ENCODE measurements around the gene LIMCH1.

Gene LIMCH1

DNA sequence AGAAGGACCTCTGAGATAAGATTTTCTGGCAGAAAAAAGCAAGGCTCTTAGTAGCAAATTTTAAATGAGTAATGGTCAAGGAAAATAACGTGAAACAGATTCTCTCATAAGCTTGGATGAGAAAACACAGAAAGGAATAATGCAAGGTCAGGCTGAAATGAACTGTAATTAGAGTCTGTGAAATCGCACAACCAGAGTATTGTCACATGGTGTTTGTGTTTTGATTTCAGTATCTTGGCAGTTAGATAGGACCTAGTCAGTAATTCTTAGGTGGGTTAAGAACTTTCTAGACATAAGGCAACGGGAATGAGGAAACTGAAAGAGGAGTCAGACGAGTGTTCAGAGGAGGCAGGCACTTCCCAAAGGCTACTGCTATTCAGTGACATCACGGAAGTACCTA, 34.6 kb downstream of the LIMCH1 start:
- DNase-seq, result no peak

DNA sequence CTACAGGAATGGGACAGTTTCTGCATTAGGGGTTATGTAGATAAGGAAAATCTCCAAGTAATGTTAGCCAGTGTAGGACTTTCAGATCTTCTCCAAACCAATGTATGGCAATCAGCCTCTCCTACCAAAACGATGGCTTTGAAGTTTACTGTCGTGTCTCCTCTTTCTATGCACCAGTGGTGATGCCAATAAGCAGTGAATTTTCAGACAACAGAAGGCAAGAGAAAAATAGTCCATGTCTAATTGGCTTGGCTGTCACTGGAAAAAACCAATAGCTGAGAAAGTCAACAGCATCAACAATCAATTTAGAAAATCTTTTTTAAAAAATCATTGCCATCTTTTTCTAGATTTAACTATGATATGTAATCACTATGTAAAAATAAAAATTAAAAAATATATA, 35.0 kb downstream of the LIMCH1 start:
- no peak for DNase-seq

- DNase-seq, result no peak
These were observed 35.6 kb downstream of the LIMCH1 start for GRCh38 chr4:41573502-41574001.

DNA sequence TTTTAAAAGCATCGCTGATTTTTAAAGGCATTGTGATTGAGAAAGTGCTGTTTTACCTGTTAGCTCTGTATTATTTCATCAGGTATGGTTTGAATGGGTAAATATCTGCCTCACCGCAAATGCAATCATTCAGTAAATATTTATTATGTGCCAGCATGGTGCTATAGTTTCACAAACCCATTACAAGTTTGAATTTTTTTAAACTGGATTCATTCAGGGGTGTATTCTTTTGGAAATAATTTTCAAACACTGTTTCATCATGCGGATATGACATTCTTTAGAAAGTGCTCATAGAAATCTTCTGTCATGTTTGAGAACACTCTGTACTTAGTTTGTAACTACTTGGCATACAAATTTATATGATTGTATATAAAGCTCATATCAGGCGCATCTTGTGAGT, 37.2 kb downstream of the LIMCH1 start:
- DNase-seq, result no peak

DNA sequence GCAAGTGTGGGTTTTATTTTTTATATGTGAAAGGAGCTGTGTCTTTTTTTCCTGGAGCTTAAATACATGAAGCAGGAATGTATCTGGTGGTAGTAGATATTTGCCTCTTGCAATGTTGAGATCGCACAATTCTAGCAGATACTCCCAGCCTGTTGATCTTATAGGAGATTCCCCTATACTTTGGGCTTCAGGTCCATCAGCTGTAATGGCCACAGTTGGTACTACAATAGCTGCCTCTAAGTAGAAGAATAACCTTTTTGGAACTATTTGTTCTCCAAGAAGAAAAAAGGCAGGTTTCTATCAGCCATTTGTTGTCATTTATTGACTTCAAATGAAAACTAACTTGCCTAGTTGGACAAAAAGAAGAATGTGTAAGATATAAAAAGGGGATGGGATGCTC, 37.7 kb downstream of the LIMCH1 start:
- no peak for DNase-seq

- no peak for DNase-seq
These were observed 41.1 kb downstream of the LIMCH1 start for GRCh38 chr4:41579043-41579442.

- no peak for DNase-seq
These were observed 41.6 kb downstream of the LIMCH1 start for GRCh38 chr4:41579526-41579925.

GRCh38 chr4:41580007-41580406, 42.0 kb downstream of the LIMCH1 start:
- DNase-seq, result no peak

GRCh38 chr4:41586675-41587225, 48.8 kb downstream of the LIMCH1 start:
- no peak for DNase-seq

- DNase-seq, result no peak
These were observed 49.3 kb downstream of the LIMCH1 start for GRCh38 chr4:41587286-41587685.

GRCh38 chr4:41590591-41590990, 52.6 kb downstream of the LIMCH1 start:
- DNase-seq, result no peak

- DNase-seq, result no peak
These were observed 56.5 kb downstream of the LIMCH1 start for GRCh38 chr4:41594432-41594831.

DNA sequence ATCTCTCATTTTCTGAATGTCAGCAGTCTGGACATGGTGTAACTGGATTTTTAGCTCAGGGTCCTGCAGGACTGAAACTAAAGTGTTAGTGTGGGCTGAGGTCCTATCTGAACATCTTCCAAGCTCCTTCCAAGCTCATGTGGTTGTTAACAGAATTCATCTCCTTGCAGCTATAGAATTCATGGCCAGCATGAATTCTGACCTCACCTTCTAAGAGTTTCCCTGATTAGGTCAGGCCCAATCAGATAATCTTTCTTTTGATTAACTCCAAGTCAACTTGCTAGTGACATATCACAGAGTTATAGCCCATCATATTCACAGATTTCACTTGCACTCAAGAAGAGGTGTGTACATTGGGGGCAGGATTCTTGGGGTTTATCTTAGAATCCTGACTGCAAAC, 59.5 kb downstream of the LIMCH1 start:
- DNase-seq, result no peak

DNA sequence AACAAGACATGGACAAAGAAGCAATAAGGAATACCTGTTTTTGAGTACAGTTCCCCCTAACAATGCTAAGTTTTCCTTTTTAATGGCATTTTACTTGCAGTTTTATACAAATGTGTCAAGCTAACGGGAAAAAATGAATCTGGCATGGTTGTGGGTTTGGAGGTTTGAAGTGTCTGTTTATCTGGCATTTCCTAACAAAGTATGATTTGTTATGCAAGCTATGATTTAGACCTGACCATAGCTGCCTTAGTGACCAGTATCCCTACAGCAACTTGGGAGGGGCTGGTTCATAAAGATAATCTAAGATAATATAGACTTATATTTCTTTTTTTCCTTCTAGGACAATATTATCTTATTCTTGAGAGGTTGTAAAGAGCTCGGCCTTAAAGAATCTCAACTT, 60.6 kb downstream of the LIMCH1 start:
- DNase-seq, result no peak

DNA sequence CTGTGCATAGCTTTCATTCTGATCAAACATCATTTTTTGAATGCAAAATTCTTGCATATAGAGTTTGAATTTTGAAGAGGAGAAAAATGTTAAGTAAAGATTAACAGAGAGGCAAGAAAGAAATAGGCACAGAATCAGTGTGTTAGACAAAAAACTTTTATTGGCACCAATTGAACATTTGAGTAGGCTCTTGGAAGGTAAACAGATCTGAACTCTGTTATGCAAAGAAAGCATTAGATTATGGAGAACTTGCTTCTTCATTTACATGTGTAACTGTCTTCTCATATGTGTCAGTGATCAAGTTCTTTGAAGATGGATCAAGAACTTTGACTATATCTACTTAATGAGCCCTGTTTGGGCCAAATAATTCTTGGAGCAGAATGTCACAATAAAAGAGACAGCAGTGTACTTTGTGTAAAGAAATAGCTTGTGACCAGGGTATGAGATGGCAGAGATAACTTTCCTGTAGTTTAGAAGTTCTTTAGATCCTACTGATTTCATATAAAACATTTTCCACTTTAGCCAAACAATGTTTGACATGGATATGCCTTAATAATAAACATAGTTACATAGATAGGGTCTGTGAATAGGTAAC, 61.3 kb downstream of the LIMCH1 start:
- DNase-seq, result no peak

DNA sequence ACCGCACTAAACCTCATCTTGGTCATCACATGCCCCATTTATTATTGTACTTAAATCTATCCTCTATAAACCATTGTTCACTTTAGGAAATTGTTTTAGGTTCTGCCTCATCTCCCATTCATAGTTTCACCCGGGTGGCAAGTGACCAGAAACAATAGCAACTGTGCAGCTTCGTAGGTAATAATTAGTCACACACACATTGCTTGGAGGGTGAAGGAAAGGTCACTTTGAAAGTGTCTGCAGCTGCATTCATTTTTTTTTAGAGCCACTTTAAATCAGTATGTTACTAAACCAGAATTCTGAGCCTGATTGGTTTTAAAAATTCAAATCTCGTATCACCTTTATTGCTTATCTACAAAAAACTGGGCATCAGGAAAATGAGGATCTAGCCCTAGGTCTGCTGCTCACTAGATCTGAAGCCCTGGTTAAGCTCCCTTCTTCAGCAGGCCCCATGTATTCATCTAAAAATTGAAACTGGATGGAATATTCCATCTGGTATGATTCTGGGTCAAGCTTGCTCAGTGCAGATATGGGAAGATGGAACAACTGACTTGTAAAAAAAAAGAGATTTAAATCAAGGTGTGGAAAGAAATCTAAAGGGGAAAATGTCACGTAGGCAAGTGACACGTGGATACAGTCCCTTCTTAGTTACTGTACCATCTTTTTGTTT, 62.4 kb downstream of the LIMCH1 start:
- no peak for DNase-seq

DNA sequence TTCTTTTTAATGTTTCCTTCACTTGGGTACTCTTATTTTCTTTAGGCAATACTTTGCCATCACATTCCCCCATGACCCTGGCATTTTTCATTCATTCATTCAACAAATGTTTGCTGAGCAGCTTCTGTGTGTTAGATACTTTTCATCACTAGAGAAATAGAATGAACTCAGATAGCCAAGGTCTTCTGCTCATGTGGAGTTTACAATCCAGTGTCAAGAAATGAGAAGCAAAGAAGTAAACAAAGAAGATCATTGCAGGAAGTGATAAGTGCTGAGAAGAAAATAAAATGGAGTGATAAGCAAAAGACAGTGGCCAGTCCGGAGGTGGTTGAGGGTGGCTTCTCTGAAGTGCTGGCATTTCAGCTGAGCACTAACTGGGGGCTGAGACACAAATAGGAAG, 63.1 kb downstream of the LIMCH1 start:
- no peak for DNase-seq

DNA sequence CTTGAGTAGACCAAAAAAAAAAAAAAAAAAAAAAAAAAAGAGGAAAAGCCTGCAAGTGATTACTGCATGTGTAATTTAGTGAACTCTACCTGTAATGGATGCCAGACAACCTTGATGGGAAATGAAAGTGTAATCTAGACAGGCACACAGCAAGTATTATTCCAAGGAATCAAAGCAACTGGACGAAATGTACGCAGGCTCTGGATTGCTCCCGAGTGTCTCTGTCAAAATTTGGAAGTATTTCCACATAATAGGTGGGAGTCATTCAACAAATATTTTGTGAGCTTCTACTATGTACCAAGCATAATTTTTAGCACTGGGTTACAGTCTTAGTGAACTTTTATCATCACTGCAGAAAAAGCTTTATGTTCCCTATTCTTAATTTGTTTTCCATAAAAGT, 64.2 kb downstream of the LIMCH1 start:
- DNase-seq, result no peak

GRCh38 chr4:41602886-41603498, 65.0 kb downstream of the LIMCH1 start:
- DNase-seq, result no peak

DNA sequence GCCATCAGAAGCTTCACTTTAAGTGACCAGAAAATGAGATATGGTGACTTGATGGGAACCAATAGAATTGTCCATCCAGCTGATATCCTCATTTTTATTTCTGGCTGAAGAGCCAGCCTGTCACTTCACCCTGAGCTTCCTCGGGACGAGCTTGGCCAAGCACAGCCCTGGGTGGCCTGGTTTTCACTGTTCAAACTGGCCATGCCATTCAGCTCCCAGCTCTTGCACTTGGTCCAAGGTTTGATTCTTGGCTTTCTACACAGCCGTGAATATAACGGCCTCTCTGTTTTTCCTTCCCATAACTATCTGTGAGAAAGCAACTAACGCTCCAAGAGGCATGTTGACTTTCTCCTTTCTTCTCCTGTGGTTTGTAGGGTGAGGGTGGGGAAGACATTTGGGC, 71.9 kb downstream of the LIMCH1 start:
- DNase-seq, result no peak

DNA sequence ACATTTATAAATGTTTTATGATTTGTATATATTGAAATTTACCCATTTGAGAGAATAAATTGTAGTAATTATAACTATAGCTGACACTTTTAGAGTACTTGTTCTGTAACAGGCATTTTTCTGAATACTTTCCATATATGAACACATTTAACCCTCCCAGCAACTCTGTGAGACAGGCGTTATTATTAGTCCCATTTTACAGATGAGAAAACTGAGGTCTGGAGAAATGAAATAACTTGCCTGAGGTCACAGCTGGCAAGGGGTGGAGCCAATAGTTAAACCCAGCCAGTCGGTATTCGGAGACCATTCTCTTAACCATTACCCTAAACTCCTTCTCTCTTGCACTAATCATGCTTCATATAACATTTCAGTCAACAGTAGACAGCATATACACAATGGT, 72.5 kb downstream of the LIMCH1 start:
- no peak for DNase-seq

DNA sequence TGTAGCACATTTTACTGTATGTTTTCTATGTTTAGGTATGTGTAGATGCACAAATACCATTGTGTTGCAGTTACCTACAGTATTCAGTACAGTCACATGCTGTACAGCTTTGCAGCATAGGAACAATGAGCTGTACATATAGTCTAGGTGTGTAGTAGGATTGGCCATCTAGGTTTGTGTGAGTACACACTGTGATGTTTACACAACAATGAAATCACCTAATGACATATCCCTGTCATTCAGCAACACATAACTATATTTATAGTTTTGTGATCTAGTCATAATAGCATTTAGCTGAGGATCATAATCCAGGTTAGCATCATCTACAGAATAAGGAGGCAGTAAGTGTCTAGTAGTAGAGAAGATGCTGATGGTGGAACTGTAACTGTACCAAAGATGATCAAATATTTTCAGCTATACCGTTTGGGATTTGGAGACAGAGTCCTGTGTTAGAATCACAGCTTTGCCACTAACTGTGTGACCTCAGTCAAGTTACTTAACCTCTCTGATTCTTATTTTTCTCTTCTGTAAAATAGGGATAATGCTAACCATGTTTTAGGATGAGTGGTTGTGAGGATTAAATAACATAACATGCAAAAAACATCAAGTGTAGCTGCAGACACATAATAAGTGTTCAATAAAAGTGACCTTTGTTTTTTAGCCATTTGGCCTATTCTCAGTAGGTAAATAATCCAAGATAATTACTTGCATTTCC, 73.3 kb downstream of the LIMCH1 start:
- no peak for DNase-seq

All from CD4-positive, alpha-beta T cell treated with Interleukin-1 beta for 1 hour (primary cell).